C4-2B (cell line): ENCODE data around the gene RNF34.
"Not testable (repeated sequence)": the region's sequence is repeated elsewhere in the genome, so short reads cannot be mapped to it uniquely, and the experiment has no call there.

Experiments used
- CTCF ChIP-seq: fragments of 450-650 bp; conservative IDR thresholded peaks from 2 replicates; pipeline ENCODE4 v1.5.1; 2017; ENCODE audit warnings: mild to moderate bottlenecking
- ZFX ChIP-seq: fragments of 450-650 bp; IDR thresholded peaks from 2 replicates; pipeline ENCODE4 v1.6.1; 2017

GRCh38 chr12:121384891-121385290 lies 15.0 kb upstream of the RNF34 start:
- not testable (repeated sequence) for TF ChIP-seq CTCF, ZFX
